SK-N-MC (cell line): ENCODE measurements around the gene DHX57.

ENCODE experiments used
- EZH2 ChIP-seq: fragments of 200-600 bp; sonication (generic); IDR thresholded peaks from one replicate; pipeline ENCODE4 v1.6.1; 2017; ENCODE audit warnings: antibody characterized with exemption
- POLR2AphosphoS5 ChIP-seq: IDR thresholded peaks from 2 replicates; pipeline ENCODE4 v1.6.1; 2012; ENCODE audit warnings: mild to moderate bottlenecking, low read depth, low read length, borderline replicate concordance

GRCh38 chr2:38763728-38764127 lies 112.0 kb downstream of the DHX57 start:
- TF ChIP-seq EZH2 (no peak), POLR2AphosphoS5 (no peak)
